Retinal pigment epithelial cell (primary cell): Measurements from ENCODE around the gene EPB41L5.

ENCODE experiments used
- DNase-seq: peaks from one replicate; pipeline ENCODE4 v3.0.0-alpha.2; 2010; ENCODE audit warnings: low read depth
- H3K4me3 ChIP-seq: 2 replicates; pipeline ENCODE4 v1.5.1; 2011; ENCODE audit warnings: mild to moderate bottlenecking, low read length, control low read depth, moderate library complexity
- TF ChIP-seq, protein P1 (sequence below): conservative IDR thresholded peaks from 2 replicates; pipeline ENCODE4 v1.5.1; 2011; ENCODE audit warnings: low read depth, low read length, control low read depth, inconsistent platforms

Gene EPB41L5

DNA sequence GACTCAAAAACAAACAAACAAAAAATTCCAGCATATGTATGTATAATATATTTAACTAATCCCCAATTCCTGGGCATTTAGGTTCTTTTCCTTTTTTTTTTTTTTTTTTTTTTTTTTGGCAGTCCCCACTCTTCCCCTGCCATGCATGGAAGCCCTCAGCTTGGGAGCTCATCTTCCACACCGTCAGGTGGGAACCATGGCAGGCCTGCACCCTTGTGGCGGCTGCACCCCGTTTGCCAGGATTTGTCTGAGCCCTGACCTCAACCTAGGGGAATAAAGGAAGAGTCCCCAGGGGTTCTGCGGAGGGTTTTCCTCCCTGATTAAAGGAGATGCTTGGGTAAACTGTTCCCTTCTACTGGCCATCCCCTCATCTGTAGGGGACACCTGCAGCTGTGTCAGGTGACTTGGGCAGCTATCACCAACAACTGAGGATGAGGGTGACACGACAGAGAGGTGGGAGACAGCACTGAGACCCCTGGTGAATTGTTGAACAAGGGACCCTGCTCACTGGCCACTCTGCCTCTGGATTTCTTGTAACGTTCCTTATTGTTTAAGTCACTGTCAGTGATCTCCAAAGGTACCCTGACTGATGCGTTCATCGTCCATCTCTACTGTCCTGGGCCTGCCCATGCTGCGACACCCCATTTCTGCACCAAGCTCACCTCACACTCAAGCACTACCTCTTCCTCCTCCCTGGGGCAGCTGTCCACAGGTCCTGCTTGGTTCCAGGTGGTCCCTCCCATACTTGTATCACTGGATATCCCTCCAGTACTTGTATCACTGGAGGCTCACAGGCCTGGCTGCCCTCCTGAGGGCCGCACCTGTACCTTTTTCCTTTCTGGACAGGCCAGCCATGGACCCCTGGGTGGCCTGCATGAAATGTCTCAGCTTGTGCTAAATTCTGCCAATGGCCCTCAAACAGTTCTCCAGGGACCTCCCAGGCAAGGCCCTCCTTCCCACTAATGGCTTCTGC lies 195.8 kb downstream of the EPB41L5 start:
- no peak for DNase-seq
- no peak overlapping the region for H3K4me3 ChIP-seq
- TF ChIP-seq, protein P1, sequence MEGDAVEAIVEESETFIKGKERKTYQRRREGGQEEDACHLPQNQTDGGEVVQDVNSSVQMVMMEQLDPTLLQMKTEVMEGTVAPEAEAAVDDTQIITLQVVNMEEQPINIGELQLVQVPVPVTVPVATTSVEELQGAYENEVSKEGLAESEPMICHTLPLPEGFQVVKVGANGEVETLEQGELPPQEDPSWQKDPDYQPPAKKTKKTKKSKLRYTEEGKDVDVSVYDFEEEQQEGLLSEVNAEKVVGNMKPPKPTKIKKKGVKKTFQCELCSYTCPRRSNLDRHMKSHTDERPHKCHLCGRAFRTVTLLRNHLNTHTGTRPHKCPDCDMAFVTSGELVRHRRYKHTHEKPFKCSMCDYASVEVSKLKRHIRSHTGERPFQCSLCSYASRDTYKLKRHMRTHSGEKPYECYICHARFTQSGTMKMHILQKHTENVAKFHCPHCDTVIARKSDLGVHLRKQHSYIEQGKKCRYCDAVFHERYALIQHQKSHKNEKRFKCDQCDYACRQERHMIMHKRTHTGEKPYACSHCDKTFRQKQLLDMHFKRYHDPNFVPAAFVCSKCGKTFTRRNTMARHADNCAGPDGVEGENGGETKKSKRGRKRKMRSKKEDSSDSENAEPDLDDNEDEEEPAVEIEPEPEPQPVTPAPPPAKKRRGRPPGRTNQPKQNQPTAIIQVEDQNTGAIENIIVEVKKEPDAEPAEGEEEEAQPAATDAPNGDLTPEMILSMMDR = no peak

DNA sequence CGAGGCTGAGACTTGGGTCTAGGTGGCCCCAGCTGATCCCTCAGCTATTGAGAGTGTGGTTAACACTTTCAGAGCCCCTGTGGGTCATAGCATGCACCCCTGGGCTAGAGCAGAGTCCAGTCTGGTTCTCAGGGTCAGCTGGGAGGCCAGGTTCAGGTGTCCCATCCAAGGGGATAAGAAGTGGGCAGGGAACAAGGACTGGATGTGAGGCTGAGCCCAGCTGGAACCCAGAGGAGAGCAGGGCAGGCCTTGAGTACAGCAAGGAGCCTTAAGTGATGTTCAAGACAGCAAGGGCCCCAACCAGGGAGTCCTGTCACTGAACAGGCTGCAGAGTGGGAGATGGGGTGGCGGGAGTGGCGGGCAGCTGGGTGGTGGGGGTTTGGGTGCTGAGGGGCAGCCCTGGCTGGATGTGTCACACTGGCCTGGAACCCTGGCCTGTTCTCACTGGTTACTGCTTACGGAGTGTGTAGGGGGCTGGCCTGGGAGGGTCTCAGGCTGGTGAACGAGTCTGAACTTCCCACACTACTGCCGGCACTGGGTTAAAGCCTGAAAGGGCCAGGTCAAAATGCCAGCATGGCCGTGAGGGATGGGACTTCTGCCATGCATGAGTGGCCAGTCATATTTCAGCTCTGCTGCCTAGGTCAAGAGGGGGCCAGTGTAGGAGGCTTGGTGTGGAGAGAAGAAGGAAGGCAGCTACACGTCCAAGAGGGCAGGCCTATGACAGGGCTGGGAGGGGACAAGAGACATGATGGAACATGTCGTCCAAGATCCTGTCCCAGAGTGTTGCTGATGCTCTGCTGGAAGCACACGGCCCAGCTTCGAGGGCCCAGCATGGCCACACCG lies 196.8 kb downstream of the EPB41L5 start:
- TF ChIP-seq, protein P1 = no peak
- DNase-seq = no peak
- H3K4me3 ChIP-seq = no peak overlapping the region

DNA sequence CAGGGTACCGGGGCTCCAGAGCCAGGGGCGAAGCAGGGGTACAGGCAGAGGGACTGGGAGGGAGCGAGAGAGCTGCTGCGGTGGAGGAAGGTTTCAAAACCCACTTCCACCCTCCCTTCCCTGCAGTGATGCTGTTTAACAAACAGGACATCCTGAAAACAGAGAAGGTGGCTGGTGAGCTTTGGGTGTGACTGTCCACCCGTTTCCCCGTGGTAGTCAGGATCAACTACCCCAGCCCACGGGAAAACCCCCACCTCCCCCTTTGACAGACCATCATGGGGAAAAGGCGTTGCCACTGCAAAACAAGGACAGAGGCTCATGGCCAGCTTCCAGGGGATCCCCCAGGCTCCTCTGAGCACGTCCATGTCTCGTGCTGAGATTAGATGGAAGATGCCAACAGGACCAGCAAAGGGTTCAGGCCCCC lies 197.4 kb downstream of the EPB41L5 start:
- H3K4me3 ChIP-seq = no peak overlapping the region
- no peak for DNase-seq
- TF ChIP-seq, protein P1 = no peak

DNA sequence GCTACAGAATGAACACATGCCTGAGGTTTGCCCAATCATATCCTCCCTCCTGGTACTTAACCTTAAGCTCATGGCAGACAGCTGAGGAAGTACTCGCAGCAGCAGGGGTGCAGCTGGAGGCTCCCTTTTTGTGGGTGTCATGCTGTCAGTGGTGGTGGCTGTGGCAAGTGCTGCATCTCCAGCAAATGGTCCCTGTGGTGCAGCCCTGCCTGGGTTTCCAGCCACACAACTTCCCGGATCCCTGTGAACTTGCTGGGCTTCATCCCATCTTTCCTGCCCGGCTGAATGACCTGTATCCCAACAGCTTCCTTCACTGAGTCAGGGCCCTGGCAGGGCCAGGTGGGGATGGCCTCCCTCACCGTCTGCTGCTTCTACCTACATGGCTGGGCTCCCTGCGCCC lies 205.3 kb downstream of the EPB41L5 start:
- TF ChIP-seq, protein P1 = no peak
- no peak for DNase-seq
- no peak overlapping the region for H3K4me3 ChIP-seq

DNA sequence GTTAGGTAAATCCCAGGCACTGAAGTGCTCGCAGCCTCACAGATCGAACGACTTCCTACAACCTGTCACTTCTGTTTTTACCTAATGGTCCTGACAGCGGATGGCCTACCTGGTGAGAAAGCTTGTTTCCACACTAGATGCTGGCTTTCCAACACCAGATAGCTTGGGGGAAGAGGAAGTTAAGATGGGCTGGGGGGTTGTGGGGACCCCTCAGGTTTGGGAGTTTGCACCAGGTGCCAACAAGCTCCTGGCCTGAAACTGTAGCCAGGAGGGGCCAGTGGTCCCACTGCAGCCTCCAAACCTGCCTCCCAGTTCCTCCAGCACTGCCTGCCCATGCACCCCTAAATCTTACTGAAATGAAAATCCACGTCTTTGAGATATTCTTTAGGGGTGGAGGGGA lies 206.4 kb downstream of the EPB41L5 start:
- TF ChIP-seq, protein P1 = no peak
- no peak overlapping the region for H3K4me3 ChIP-seq
- no peak for DNase-seq

DNA sequence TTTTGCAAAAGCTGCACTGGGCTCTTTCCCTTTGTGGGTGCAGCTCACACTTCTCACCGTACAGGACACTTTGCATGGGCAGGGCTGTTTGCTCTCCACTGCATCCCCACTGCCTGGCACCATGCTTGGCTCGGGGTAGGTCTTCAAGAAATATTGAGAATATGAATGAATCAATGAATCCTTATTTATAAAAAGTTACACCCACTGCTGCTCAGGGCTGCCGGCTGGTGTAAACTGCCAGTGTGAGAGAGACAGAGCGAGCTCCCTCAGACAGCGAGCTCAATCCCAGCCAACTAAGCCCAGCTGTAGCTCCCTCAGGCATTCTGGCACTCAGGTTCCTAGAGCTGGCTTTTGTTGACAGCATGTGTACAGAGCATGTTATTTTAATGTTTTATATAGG lies 206.9 kb downstream of the EPB41L5 start:
- no peak overlapping the region for H3K4me3 ChIP-seq
- TF ChIP-seq, protein P1 = no peak
- no peak for DNase-seq

DNA sequence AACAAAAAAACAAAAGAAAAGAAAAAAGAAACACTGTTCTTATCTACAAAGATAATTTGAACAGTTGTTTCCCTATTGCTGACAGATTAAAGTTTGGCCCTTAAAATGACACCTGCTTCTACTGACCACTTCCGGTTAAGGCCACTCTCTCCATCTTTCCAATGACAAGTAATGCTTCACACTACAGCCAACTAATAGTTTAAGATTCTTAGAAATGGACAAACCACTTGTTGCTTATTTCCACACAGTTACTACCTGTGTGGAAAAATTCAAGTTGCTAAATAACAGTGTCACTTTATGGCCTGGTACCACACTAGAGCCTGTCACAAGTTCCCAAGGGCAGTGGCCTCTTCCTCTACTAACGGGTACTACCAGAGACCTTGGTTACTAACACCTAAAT lies 207.9 kb downstream of the EPB41L5 start:
- H3K4me3 ChIP-seq = no peak overlapping the region

More for the DNA sequence above, 207.9 kb downstream of the EPB41L5 start:
- TF ChIP-seq, protein P1 = no peak
- no peak for DNase-seq
